Measurements from ENCODE around the gene GPC2. TPM values are rescaled to one million over a fixed set of nuclear protein-coding genes. Genes with fewer than 3 reads are reported as not detected.
"Not testable (repeated sequence)": the region's sequence is repeated elsewhere in the genome, so short reads cannot be mapped to it uniquely, and the experiment has no call there.

The GPC2 gene
- total RNA-seq, 1 donor from 2014 or later, result 0.35 TPM

DNA sequence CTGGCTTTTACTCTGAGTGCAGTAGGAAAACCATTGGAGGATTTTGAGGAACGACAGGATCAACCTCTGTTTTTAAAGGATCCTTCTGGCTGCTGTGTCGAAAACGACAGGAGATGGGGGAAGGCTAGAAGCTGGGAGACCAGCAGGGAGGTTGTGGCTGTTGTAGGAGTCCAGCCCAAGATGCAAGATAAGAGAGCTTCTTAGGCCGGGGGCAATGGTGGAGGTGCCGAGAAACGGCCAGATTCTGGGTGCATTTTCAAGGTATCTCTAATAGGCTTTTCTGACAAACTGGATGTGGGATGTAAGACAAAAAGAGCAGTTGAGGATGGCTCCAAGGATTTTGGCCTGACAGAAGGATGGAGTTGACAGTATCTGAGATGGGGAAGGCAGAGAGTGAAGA, 32.3 kb upstream of the GPC2 start:
- ATAC-seq, result no peak

DNA sequence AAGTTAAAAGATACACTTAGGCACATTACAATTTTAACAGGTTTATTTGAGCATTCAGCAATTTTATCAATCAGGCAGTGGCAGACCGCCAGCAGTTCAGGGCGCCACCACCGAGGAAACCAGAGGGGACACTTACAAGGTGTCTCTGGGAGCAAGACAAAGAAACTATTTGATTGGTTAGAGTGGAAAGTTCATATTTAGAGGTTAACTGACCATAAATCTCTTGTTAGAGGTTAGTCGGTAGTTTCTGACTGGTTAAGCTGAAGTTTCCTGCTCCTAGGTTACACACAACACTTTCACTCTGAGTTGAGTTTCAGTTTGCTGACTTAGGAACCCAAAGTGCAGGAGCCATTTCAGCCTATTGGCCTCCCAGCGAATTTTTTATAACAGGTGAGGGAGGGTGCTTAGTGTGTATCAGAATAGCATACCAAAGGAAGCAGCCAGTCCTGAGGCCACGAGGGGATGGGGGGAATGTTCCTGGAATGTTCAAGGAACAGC, 31.8 kb upstream of the GPC2 start:
- ATAC-seq (no peak), DNase-seq (no peak)
- intact Hi-C loops (cut with micrococcal nuclease), result no loop called here

More for the DNA sequence above, 32.3 kb upstream of the GPC2 start:
- DNase-seq, result no peak
- intact Hi-C loops (cut with micrococcal nuclease), result no loop called here

DNA sequence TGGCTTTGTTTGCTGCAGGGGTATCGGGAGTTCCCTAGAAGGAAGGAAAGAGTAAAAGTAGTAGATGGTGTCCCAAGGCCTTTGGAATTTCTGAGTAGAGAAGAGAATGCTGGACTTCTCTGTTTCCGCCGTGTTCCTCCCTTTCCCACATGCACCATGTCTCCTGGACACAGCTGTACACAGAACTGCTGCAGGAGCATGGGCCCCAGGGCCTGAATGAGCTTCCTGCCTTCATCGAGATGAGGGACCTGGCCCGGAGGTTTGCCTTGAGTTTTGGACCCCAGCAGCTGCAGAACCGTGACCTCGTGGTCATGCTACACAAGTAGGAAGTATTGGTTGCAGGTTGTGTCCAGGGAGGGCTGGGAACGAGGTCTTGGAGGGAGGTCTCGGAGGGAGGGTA, 27.3 kb upstream of the GPC2 start:
- no peak for DNase-seq
- intact Hi-C loops (cut with micrococcal nuclease), result no loop called here
- no peak for ATAC-seq

DNA sequence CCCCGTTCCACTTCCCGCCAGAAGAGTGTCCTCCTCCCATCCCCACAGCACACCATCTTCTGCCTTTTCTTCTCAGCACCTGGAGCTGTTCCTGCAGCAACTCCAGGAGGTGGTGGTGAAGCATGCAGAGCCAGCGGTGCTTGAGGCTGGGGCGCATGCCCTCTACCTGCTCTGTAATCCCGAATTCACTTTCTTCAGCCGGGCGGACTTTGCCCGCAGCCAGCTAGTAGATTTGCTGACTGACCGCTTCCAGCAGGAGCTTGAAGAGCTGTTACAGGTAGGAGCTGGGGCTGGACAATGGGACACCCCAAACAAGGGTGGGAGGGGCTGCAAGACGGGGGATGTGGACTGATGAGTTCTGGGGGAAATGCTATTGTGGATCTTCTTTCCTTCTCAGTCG, 23.5 kb upstream of the GPC2 start:
- DNase-seq (no peak), ATAC-seq (no peak)
- intact Hi-C loops (cut with micrococcal nuclease), result no loop called here

DNA sequence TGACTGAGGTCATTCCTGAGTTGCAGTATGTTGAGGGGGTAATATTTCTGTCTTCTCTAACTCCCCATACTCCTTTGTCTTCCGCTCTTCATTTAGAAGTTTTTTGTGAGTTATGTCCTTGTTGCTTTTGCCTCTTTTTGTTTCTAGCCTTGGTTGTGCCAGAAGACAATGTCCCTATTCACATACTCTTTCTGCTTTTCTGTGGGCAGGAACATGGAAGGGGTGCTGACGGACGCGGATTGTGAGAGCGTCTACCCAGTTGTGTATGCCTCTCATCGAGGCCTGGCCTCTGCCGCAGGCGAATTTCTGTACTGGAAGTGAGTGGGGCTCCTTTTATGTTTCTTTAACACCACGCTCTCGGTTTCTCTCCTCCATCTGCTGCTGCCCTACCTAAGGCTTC, 21.1 kb upstream of the GPC2 start:
- intact Hi-C loops (cut with micrococcal nuclease), result no loop called here
- no peak for DNase-seq
- ATAC-seq, result no peak

DNA sequence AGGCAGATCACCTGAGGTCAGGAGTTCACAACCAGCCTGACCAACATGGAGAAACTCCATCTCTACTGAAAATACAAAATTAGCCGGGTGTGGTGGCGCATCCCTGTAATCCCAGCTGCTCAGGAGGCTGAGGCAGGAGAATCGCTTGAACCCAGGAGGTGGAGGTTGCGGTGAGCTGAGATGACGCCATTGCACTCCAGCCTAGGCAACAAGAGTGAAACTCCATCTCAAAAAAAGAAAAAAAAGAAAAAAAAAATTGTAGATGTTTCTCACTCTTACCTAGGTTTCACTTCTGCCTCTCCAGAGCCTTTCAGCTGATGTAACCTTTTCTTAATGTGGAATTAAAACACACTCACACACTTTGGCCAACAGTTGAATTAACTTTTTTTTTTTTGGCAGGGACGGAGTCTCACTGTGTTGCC, 18.7 kb upstream of the GPC2 start:
- DNase-seq; ATAC-seq; intact Hi-C loops (cut with micrococcal nuclease): not testable (repeated sequence)

DNA sequence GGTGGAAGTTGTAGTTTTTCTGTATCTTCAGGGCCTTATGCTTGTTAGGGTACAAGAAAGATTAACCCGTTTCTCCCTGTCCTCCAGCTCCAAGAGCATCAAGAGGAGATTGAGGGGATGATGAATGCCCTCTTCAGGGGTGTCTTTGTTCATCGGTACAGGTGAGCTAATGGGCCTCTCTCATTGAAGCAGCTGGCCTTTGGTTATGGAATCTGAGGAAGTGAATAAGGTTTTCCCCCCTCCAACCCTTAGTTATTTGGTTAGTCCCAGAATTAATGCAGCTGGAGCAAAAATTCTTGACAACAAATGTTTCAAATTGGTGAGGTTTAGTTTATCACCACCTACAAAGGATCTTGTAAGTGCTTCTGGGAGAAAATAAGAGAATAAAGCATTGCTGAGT, 18.0 kb upstream of the GPC2 start:
- ATAC-seq, result no peak
- no peak for DNase-seq
- intact Hi-C loops (cut with micrococcal nuclease), result no loop called here

DNA sequence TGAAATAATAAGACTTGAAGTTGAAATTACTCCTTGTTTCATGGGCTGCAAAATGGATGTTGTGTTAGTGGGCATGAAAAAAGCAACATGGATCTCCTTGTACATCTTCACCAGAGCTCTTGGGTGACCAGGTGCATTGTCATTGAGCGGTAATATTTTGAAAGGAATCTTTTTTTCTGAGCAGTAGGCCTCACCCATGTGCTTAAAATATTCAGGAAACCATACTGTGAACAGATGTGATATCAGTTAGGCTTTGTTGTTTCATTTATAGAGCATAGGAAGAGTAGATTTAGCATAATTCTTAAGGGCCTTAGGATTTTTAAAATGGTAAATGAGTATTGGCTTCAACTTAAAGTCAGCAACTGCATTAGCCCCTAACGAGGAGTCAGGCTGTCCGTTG, 15.8 kb upstream of the GPC2 start:
- intact Hi-C loops (cut with micrococcal nuclease), result no loop called here
- ATAC-seq (no peak), DNase-seq (no peak)

DNA sequence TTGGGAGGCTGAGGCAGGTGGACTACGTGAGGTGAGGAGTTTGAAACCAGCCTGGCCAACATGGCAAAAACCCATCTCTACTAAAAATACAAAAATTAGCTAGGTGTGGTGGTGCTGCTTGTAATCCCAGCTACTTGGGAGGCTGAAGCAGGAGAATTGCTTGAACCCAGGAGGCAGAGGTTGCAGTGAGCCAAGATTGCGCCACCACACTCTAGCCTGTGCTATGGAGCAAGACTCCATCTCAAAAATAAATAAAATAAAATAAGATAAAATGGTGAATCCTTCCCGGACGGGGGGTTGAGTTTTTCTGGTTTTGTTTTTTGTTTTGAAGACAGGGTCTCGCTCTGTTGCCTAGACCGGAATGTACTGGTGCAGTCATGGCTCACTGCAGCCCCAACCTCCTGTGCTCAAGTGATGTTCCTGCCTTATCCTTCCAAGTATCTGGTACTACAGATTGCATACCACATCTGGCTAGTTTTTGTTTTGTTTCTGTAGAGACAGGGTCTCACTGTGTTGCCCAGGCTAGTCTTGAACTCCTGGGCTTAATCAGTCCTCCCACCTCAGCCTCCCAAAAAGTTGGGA, 15.2 kb upstream of the GPC2 start:
- DNase-seq; intact Hi-C loops (cut with micrococcal nuclease); ATAC-seq: not testable (repeated sequence)

DNA sequence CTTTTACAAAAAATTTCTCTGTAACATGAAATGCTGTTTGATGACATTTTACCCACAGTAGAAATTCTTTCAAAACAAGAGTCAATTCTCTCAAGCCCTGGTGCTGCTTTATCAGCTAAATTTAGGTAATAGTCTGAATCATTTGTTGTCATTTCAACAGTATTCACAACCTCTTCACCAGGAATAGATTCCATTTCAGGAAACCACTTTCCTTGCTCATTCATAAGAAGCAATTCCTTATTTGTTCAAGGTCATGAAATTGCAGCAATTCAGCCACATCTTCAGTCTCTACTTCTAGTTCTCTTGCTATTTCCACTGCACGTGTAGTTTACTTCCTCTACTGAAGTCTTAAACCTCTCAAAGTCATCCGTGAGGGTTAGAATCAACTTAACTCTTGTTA, 14.6 kb upstream of the GPC2 start:
- ATAC-seq (no peak), DNase-seq (no peak)
- intact Hi-C loops (cut with micrococcal nuclease), result no loop called here

DNA sequence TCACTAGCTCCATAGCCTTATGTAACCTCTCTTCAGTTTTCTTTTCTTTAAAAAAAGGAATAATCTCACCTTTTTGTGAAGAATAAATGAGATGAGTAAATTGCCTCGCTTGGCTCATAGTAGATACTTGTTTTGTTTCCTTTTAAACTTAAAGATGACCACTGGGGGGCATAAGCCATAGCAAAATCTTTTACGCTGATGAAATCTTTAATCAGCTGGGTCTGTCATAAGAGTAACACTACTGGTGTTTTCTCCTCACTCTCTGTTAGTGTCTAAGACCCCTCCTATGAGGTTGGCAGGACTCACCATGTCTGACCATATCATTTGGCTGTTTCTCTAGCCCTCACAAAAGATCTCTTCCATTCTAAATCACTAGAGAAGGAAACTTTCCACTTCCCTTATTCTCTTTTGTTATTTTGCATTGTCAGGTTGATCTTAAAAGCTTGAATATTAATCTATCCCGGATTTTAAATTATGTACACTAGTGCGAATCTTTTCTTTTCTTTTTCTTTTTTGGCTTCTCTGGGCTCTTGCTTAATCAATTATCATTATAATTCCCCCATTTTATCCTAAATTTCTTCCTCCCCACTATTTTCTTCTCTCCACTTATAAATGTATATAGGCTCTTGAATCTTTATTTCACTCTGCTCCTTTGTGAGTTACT, 13.0 kb upstream of the GPC2 start:
- intact Hi-C loops (cut with micrococcal nuclease), result no loop called here
- DNase-seq, result no peak
- ATAC-seq, result no peak

DNA sequence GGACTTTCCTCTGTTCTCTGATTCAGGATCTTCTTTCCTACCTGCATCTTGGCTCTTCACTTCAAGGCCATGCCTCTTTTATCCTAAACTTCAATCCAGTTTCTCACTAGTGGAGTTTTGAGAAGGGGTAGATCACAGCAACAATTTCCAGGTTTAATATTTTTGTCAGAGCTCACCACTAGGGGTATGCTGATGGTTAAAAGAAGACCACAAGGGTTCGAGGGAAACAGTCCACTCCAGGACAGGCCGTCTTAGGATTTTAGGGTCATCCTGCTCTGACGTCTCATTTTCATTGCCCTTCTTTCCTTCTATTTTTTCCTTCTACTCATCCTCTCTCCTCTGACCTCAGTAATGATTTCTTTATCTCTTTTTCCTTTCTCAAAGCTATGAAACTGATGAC, 11.9 kb upstream of the GPC2 start:
- ATAC-seq, result no peak
- intact Hi-C loops (cut with micrococcal nuclease), result no loop called here
- DNase-seq, result no peak

DNA sequence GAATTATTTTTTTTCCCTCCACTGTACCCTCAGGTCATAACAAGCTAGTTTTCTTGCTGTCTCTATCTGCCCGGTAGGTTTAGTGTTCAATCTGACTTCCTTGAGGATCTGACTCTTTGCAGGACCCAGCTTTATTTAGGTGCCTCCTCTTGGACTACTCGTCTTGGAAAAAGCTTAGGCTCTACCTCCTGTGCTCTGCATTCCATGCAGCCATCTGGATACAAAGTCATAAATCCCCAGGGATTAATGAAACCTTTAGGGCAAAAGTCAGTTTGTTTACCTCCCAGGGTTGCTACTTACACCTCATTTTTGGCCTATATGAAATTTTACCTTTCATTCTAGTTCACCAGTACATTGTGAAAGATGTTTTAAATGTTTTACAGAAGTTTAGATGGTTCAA, 8.5 kb upstream of the GPC2 start:
- intact Hi-C loops (cut with micrococcal nuclease), result no loop called here
- no peak for ATAC-seq

DNA sequence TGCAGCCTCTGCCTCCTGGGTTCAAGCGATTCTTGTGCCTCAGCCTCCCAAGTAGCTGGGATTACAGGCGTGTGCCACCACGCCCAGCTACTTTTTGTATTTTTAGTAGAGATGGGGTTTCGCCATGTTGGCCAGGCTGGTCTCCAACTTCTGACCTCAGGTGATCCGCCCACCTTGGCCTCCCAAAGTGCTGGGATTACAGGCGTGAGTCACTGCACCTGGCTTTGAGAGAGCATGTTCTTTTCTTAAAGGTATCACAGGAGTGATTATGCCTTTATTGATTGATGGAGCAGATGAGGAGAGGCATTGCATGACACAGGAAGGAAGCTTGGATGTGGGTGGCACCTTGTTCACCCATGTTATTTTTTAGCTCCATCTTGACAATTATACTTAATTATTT, 5.9 kb upstream of the GPC2 start:
- intact Hi-C loops (cut with micrococcal nuclease); DNase-seq; ATAC-seq: not testable (repeated sequence)

More for the DNA sequence above, 8.5 kb upstream of the GPC2 start:
- no peak for DNase-seq

DNA sequence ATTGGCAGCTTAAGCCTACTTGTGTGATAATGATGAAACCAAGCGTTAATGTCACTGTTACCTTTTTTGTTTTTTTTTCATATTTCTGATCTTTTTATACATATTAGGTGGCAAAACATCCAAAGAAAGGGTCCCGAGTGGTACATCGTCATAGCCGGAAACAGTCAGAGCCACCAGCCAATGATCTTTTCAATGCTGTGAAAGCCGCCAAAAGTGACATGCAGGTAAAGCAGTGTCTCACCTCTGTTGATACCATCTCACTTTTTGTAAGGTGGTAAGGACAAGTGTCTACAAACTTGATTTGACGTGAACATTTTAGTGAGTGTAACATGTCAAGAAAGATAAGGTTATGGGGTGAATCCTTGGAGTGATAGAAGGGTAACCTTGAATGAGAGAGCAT, 5.4 kb upstream of the GPC2 start:
- intact Hi-C loops (cut with micrococcal nuclease); ATAC-seq; DNase-seq: not testable (repeated sequence)

DNA sequence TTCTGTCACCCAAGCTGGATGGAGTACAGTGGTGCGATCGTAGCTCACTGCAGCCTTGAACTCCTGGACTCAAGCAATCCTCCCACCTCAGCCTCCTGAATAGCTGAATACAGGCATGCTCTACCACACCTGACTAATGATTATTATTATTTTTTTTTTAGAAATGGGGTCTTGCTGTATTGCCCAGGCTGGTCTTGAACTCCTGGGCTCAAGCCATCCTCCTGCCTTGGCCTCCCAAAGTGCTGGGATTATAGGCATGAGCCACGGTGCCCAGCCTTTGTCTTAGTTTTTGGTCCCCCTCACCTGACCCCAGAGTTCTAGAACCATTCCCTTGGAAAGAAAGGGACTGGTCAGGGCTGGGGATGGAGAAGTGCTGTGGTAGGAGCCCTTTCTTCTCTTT, 2.9 kb upstream of the GPC2 start:
- intact Hi-C loops (cut with micrococcal nuclease); ATAC-seq; DNase-seq: not testable (repeated sequence)

DNA sequence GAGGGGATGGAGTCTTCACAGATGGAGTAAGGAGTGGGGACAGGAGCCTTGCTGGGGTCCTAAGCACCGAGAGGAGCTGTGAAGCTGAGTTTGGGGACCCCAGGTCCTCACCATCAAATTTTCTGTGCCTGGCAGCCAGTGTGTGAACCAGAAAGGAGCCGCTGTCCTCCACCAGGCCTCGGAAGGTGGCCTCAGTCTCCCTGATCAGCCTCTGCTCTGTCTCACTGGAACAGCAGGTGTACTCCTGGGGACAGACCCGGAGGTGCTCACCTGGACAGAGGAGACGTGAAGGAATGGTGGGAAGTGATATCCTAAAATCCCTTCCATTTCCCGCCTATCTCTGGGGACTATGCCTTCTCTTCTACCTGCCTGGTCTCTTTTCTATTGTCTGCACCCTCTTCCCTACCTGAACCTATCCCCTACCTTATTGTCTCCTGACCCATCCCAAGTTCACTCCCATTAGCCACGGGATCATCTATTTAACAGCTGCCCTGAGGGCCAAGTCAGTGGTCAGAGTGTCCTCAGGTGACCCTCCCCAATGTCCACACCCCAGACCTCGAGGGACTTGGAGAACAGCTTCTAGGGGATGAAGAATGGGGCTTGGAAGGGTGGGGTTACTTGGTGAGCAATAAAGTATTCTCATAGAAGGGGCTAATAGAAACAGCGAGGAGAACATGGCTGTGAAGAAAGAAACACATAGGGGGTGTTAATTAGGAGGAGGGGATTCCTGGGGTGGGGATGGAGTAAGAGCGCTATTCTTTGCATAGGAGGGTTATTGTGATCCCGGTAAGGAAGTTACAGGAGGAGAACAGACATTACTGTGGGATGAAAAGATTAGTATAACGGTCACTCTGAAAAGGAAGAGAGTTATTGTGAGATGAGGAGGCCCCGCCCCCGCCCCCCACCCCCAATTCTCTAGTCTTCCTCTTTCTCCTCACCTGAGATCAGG, 811 bp downstream of the GPC2 start:
- no peak for DNase-seq
- no peak for ATAC-seq
- intact Hi-C loops (cut with micrococcal nuclease), result no loop called here

DNA sequence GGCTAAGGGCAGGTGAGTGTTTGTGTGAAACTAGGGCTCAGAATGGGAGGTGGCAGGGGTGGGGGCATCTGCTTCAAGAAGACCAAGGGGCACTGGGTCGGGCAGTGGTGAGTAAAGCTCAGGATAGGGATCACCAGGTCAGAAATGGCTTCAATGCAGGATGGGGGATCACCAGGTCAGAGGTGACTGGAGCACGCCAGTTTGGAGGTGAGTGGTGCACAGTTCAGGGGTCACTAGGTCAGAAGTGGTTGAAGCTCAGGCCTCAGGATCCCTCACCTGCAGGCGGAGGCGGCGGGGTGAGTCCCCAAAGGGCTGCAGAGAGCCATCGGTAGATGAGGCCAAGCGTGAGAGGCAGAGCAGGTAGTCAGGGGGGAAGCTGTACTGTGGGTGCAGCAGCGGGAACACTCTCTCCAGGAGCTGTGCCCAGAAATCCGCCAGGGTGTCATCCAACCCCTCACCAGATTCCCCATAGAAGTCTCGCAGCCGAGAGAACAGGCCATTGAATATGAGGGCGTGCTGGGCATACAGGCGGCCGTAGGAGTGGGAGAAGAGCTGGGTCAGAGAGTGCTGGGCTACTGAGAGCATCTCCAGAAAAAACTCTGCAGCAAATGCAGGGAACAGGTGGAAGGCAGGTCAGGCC, 1.8 kb downstream of the GPC2 start:
- intact Hi-C loops (cut with micrococcal nuclease), result no loop called here
- no peak for ATAC-seq

DNA sequence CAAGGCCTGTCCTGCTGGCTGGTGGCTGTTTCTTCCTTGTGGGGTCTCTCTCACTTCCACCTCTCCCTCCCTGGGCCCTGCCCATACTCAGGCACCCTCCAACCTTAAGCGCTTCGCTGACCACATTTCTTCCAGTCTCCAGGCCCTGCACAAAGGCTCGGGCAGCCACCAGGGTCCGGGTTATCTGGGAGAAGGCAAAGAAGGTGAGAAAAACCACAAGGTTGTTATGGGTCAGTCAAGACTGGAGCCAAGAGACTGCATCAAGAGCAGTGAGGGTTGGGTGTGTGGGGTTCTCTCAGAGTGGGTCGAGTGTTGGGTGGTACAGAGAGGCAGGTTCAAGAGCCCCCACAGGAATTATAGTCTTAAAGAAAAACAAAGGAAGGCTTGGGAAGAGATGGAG, 2.6 kb downstream of the GPC2 start:
- ATAC-seq, result no peak
- intact Hi-C loops (cut with micrococcal nuclease), result no loop called here

More for the DNA sequence above, 1.8 kb downstream of the GPC2 start:
- DNase-seq, result no peak

More for the DNA sequence above, 2.6 kb downstream of the GPC2 start:
- DNase-seq, result no peak
